SK-N-SH treated with all-trans-retinoic acid at 6 μM for 48 hours (cell line): ENCODE results near the gene ARHGEF10L.

Experiments used
- ARNTL ChIP-seq: fragments of 450-650 bp; formaldehyde crosslinking; IDR thresholded peaks from 2 replicates; pipeline ENCODE4 v1.5.0; 2020; ENCODE audit warnings: low read depth, mild to moderate bottlenecking, moderate library complexity, borderline replicate concordance
- SNAI2 ChIP-seq: fragments of 250-450 bp; sonication (Bioruptor Pico); IDR thresholded peaks from 2 replicates; pipeline ENCODE4 v1.5.0; 2020; ENCODE audit warnings: mild to moderate bottlenecking, moderate library complexity
- ZFP3 ChIP-seq: fragments of 250-450 bp; sonication (Bioruptor Pico); IDR thresholded peaks from 2 replicates; pipeline ENCODE4 v1.5.0; 2020; ENCODE audit warnings: mild to moderate bottlenecking, moderate library complexity
- TF ChIP-seq, protein P1 (sequence below): fragments of 250-450 bp; sonication (Bioruptor Pico); IDR thresholded peaks from 2 replicates; pipeline ENCODE4 v1.8.0; 2020; ENCODE audit warnings: mild to moderate bottlenecking, moderate library complexity, borderline replicate concordance
- TF ChIP-seq, protein P2 (sequence below): fragments of 250-450 bp; sonication (Bioruptor Pico); IDR thresholded peaks from 2 replicates; pipeline ENCODE4 v1.5.1; 2020; ENCODE audit warnings: low read depth, mild to moderate bottlenecking, moderate library complexity

DNA sequence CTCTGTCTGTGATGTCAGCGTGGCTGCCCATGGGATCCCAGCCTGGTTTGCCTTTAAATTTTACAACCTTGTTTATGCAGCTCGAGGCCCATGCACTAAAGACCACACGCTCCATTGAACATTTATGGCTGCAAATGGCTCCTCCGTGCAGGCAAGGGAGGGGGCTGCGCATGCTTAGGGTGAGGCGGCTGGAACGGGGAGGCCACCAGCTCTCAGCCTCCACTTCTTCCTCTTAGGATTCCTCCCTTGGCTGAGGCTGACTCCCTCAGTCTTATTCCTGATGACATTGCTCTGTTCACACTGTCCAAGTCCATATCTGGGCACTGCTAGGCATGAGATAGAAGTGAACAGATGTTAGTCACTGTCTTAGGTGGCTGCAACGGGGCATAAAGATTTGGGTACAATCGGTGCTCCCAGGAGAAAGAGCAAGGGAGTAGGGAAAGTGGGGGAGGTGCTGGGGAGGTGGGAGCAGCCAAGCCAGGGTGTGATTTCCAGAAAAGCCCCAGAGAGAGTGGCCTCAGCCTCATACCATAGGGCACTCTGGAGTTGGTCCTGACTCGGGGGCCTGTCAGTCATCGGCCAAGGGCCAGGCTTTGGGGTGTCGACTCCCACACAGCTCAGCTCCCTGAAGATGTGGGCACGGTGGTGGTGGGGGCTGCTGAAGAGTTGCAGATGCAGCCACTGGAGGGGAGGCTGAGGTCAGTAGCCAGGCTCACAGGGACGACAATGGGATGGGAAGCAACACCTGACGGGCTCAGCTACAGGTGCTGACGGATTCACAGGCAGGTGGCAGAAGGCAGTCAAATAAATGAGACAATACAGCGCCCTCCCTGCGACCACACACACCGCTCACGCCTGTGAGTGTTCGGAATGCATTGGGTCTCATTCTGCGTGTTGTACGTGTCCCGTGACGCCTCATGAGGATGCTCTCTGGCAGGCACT, 178.4 kb downstream of the ARHGEF10L start:
- TF ChIP-seq, protein P1, sequence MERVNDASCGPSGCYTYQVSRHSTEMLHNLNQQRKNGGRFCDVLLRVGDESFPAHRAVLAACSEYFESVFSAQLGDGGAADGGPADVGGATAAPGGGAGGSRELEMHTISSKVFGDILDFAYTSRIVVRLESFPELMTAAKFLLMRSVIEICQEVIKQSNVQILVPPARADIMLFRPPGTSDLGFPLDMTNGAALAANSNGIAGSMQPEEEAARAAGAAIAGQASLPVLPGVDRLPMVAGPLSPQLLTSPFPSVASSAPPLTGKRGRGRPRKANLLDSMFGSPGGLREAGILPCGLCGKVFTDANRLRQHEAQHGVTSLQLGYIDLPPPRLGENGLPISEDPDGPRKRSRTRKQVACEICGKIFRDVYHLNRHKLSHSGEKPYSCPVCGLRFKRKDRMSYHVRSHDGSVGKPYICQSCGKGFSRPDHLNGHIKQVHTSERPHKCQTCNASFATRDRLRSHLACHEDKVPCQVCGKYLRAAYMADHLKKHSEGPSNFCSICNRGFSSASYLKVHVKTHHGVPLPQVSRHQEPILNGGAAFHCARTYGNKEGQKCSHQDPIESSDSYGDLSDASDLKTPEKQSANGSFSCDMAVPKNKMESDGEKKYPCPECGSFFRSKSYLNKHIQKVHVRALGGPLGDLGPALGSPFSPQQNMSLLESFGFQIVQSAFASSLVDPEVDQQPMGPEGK, result no peak
- TF ChIP-seq ARNTL (CRISPR knock-in tag), result no peak
- TF ChIP-seq SNAI2 (CRISPR knock-in tag), result no peak
- TF ChIP-seq ZFP3 (CRISPR knock-in tag), result no peak
- TF ChIP-seq, protein P2, sequence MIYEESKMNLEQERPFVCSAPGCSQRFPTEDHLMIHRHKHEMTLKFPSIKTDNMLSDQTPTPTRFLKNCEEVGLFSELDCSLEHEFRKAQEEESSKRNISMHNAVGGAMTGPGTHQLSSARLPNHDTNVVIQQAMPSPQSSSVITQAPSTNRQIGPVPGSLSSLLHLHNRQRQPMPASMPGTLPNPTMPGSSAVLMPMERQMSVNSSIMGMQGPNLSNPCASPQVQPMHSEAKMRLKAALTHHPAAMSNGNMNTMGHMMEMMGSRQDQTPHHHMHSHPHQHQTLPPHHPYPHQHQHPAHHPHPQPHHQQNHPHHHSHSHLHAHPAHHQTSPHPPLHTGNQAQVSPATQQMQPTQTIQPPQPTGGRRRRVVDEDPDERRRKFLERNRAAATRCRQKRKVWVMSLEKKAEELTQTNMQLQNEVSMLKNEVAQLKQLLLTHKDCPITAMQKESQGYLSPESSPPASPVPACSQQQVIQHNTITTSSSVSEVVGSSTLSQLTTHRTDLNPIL, result no peak
